ENCODE results near the gene ASCC1.
"Not testable (repeated sequence)": the region's sequence is repeated elsewhere in the genome, so short reads cannot be mapped to it uniquely, and the experiment has no call there.

Gene ASCC1

GRCh38 chr10:72167118-72167517, 49.0 kb downstream of the ASCC1 start:
- no peak for DNase-seq

DNA sequence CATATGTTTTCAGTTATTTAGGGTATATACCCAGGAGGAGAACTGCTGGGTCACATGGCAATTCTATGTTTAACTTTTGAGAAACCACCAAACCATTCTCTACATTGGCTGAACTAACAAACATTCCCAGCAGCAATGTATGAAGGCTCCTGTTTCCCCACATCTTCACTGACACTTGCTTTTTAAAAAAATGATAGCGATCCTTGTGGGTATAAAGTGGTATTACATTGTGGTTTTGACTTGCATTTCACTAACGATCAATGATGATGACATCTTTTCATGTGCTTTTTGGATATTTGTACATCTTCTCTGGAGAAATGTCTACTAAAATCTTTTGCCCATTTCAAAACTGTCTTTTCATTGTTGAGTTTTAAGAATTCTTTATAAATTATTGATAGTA, 51.5 kb downstream of the ASCC1 start:
- DNase-seq: no peak

DNA sequence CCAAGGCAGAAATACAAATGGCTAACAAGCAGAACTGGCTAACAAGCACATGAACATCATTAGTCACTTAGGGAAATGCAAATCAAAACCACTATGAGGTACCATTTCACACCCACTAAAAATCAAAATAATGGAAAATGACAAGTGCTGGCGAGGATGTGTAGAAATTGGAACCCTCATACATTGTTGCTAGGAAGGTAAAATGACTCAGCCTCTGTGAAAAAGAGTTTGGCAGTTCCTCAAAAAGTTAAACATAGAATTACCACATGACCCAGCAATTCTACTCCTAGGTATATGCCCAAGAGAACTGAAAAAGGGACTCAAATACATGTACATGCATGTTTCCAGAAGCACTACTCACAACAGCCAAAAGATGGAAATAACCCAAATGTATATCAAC, 53.1 kb downstream of the ASCC1 start:
- no peak for DNase-seq

GRCh38 chr10:72158176-72158575, 57.9 kb downstream of the ASCC1 start:
- no peak for DNase-seq

DNA sequence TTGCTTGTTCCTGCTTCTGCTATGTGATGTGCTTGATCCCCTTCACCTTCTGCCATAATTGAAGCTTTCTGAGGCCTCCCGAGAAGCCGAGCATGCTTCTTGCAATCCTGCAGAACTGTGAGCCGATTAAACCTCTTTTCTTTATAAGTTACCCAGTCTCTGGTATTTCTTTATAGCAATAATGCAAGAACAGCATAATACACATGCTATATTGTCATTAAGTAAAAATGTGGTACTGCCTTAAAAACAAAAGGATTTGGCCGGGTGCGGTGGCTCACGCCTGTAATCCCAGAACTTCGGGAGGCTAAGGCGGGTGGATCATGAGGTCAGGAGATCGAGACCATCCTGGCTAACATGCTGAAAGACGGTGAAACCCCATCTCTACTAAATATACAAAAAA, 59.9 kb downstream of the ASCC1 start:
- no peak for DNase-seq

GRCh38 chr10:72152286-72152685, 63.8 kb downstream of the ASCC1 start:
- DNase-seq: no peak

- DNase-seq: not testable (repeated sequence)
Measured at GRCh38 chr10:72150746-72151478, 65.2 kb downstream of the ASCC1 start.

- not testable (repeated sequence) for DNase-seq
Measured at GRCh38 chr10:72147324-72147584, 68.8 kb downstream of the ASCC1 start.

DNA sequence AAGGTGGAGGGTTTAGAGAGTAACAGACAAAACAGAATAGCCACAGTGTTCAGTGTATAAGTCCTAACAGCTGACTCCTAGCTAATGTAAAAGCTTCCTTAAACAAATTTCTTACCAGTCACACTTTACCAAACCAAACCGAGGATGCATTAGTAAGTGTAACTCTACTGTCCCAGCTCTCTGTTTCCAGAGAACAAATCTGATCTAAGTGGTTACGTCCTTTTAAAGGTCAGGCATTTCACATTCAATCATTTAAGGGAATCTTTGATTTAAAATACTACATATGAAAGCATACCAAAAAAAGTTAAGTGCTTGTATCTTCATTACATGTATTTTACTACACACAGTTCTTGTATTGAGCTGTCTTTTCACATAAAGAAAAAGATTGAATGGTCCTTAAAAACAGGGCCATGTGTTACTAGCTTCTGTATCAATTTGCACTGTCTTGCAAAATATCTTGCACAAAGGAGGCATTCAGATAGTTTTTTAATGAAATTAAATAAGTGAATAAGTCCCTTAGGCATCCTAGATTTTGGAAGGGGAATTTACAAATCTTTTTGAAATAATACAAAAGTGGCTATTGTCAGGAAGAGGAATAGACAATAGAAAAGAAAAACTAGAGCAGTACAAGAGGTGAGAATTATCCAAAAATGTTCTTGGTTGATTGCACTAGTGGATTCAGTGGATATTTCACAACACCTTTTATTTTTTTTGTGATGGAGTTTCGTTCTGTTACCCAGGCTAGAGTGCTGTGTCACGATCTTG, 69.3 kb downstream of the ASCC1 start:
- no peak for DNase-seq

DNA sequence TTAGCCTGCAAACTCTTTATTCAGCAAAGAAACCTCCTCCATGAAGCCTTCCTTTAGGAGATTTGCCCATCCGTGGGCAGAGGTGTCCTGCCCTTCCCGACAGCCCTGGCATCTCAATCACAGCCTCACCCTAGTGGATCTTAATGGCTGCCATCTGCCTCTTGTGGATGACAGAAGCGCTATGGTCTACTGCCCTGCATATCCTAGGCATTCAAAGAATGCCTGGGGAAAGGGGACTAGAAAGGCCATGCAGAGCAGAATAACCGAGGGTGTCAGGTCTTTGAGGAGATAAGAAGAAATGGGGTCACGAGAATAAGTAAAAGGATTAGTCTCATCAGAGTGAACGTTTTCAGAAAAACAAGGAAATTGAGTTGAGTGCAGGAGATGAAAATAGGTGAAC, 70.0 kb downstream of the ASCC1 start:
- no peak for DNase-seq

DNA sequence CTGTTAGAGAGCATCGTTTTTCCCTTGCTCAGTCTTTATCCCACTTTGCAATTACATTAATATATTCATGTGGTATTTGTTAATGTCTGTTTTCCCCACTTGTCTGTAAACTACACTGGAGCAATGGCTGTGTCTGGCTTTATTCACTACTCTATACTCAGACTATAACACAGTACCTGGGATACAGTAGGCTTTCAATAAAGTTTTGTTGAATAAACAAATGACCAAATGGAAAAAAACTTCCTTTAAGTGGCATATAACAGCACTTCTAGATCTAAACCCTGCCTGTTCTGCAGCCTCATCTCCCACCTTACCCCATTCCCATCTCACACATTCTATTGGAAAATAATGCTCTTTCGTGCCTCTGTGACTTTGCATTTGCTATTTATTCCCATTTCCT, 70.4 kb downstream of the ASCC1 start:
- no peak for DNase-seq

DNA sequence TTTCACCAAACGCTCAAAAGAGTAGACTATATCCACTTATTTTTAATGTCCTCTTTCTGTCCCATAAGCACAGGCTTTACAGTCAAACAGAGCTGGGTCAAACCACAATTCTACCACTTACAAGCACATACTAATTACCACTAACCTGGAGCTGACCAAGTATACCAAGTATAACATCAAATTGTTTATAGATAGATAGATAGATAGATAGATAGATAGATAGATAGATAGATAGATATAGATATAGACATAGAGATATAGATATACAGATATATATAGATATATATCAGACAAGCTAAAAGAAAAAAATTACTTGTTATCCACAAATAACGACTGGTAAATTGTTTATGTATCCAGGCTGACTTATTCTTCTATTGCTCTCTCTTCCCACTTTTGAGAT, 75.2 kb downstream of the ASCC1 start:
- DNase-seq: no peak

GRCh38 chr10:72140174-72140573, 75.9 kb downstream of the ASCC1 start:
- DNase-seq: no peak

DNA sequence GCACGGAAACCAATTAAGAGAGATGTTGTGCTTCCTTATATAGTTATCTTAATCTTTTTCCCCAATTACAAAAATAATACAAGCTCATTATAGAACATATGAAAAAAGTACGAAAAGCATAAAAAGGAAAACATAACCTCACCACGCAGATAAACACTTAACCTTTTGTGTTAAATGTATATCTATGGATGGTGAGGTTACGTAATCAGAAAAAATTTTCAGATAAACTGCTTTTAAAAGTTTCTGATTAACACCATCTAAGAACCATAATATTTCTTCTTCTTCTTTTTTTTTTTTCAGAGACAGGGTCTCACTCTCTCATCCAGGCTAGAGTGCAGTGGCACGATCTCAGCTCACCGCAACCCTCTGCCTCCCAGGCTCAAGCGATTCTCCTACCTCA, 78.5 kb downstream of the ASCC1 start:
- no peak for DNase-seq

- not testable (repeated sequence) for DNase-seq
Measured at GRCh38 chr10:72136225-72136624, 79.9 kb downstream of the ASCC1 start.

DNA sequence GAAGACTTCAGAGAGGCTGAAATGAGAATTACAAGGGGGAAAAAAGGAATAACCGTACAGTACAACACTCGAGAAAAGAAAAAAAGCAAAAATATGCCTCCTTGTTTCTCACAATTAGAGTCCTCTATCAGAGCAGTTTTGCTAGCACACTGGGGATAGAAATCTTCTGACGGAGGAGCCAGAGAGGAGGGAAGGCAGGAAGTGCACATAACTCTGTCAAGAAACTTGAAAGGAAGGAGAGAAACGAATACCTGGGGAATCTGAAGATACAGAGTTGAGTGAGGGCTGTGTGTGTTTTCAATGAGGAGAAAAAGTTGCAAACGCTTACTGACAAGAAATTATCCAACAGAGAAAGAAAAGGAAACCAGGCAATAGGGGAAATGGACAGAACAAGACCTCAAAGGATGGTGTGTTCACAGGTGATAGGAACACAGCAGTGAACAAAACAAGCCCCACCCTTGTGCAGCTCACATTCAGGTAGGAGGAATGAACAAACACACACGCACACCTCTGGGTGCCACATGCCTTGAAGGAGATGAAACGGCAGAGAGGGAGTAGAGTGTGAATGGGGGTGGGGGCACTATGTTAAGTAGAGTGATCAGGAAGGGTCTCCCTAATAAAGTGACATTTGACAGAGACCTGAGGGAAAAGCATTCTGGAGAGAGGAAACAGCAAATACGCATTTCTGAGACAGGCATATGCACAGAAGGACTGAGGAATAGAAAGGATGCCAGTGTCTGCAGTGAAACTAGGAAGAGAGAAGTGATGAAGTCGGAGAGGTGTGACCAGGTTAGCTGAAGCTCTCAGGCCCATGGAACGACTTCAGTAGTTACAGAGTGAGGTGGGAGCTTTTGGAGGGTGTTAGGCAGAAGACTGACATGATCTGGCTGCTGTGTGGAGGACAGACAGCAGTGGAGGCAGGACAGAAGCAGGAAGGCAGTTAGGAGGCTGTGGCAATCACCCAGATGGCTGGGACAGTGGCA, 81.0 kb downstream of the ASCC1 start:
- DNase-seq: no peak

DNA sequence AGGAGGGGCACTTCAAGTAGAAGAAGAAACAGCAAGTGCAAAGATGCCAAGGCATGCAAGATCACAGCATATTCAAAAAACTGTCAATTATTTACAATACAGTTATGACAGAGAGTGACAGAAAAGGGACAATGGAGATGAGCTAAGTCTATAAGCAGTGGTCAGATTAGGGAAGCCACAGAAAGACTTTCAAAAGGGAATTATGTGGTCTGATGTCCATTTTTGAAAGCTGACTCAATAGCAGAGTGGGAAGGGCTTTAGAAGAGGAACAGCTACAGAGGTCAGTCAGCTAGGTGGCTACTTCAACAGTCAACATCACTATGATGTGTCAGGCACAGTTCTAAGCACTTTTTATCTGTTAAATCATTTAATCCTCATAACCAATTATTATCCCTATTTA, 82.6 kb downstream of the ASCC1 start:
- no peak for DNase-seq

GRCh38 chr10:72132854-72133253, 83.2 kb downstream of the ASCC1 start:
- no peak for DNase-seq

- no peak for DNase-seq
Measured at GRCh38 chr10:72127571-72127970, 88.5 kb downstream of the ASCC1 start.

GRCh38 chr10:72126872-72127232, 89.2 kb downstream of the ASCC1 start:
- no peak for DNase-seq

DNA sequence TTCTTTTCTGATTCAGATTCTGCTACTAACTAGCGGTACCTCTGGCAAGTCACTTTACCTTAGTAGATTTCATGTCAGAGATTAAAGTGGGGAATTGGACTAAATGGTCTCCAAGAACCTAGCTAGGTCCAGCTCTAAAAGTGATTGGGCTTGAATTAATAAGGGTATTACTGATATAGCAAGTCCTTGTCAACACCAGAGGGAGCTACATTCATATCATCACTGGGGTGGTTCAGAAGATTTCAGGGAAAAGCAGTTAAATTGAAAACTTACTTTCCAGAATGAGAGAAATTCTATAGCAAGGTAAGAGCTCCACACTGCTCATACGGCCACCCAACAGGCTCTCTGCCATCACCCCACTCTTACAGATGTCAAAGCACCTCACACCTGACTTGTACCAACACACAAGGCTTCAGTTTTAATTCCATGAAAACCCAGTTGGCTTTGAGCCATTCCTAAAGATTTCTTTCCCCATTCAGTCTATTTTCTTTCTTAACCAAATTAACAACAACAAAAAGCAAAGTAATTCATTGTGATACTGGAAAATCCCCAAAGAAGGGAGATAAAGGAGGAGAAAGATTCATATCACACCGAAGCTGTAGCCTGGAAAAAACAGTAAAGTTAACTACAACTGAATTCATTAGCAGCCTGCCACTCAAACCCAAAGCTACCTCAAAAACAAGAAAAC, 89.7 kb downstream of the ASCC1 start:
- DNase-seq: no peak

- DNase-seq: no peak
Measured at GRCh38 chr10:72124989-72125388, 91.1 kb downstream of the ASCC1 start.

DNA sequence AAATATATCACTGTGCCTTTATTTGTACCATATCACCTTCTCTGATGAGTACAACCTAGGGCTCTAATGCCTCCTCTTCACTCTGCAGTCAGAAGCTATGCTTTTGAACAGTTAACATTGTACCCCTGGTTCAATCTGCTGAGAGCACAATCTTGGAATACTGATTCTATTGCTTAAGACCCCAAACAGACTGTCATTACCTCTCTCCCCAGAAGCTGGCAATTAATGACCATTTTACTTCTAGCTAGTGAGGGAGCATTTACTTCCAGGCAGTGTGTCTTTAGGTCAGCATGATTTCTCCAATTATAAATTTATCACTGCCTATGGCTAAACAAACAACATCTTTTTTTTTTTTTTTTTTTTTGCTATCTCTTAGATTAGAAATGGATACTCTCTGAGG, 91.7 kb downstream of the ASCC1 start:
- DNase-seq: no peak

Measured in KG1 (cell line).